Smooth muscle cell (in vitro differentiated cells): ENCODE results near the gene AUTS2. TPM values are rescaled to one million over a fixed set of nuclear protein-coding genes. Genes with fewer than 3 reads are reported as not detected.

Experiments used
- DNase-seq: peaks from one replicate; lab custom pipeline; 2025; ENCODE audit not compliant: unreplicated experiment; lab: John Stamatoyannopoulos, UW
- H2AFZ ChIP-seq: fragments of 200-600 bp; sonication (generic); 2 replicates; pipeline ENCODE4 v1.6.0; 2016; ENCODE audit warnings: antibody characterized with exemption, low read depth, mild to moderate bottlenecking
- H3F3A ChIP-seq: fragments of 200-600 bp; sonication (generic); 2 replicates; pipeline ENCODE4 v1.6.0; 2017; ENCODE audit warnings: antibody characterized with exemption, low read depth
- H3K27ac ChIP-seq: fragments of 200-600 bp; sonication (generic); 2 replicates; pipeline ENCODE4 v1.5.1; 2016; ENCODE audit warnings: low read depth, mild to moderate bottlenecking
- H3K27me3 ChIP-seq: fragments of 200-600 bp; sonication (generic); 2 replicates; pipeline ENCODE4 v1.6.1; 2016; ENCODE audit warnings: low read depth, mild to moderate bottlenecking
- H3K36me3 ChIP-seq: fragments of 200-600 bp; sonication (generic); 2 replicates; pipeline ENCODE4 v1.5.1; 2016; ENCODE audit warnings: low read depth
- H3K4me1 ChIP-seq: fragments of 200-600 bp; sonication (generic); 2 replicates; pipeline ENCODE4 v1.5.1; 2016; ENCODE audit warnings: low read depth
- H3K4me2 ChIP-seq: fragments of 200-600 bp; sonication (generic); 2 replicates; pipeline ENCODE4 v1.6.0; 2016; ENCODE audit warnings: mild to moderate bottlenecking
- H3K4me3 ChIP-seq: fragments of 200-600 bp; sonication (generic); 2 replicates; pipeline ENCODE4 v1.5.1; 2016; ENCODE audit warnings: mild to moderate bottlenecking
- H3K79me2 ChIP-seq: fragments of 200-600 bp; sonication (generic); 2 replicates; pipeline ENCODE4 v1.6.0; 2016; ENCODE audit warnings: low read depth, mild to moderate bottlenecking
- H3K9ac ChIP-seq: fragments of 200-600 bp; sonication (generic); 2 replicates; pipeline ENCODE4 v1.6.0; 2016; ENCODE audit warnings: low read depth
- H3K9me3 ChIP-seq: fragments of 200-600 bp; sonication (generic); replicated peaks from 2 replicates; pipeline ENCODE4 v1.5.1; 2016; ENCODE audit warnings: low read depth
- H4K20me1 ChIP-seq: fragments of 200-600 bp; sonication (generic); 2 replicates; pipeline ENCODE4 v1.6.0; 2016; ENCODE audit warnings: low read depth
- WGBS: methylation state at CpG from one replicate; pipeline ENCODE4 v1.1.7; 2016; ENCODE audit warnings: low lambda C conversion rate; 5-methylcytosine and 5-hydroxymethylcytosine counted together
- polyA plus RNA-seq: library from polyadenylated mRNA; unstranded; fragments of >200 nt; fragmentation: Nextera tagmentation; extraction: Ambion mirVana; gene quantifications from 2 replicates; pipeline ENCODE4 v1.2.1, GENCODE V29; 2016
- total RNA-seq: library from RNA; depleted of rRNA; stranded (reverse); fragments of >200 nt; gene quantifications from 2 replicates; pipeline ENCODE4 v1.2.3, GENCODE V29; 2014
- TF ChIP-seq, protein P1 (sequence below): fragments of 200-600 bp; sonication (generic); IDR thresholded peaks from 2 replicates; pipeline ENCODE4 v1.5.1; 2017; ENCODE audit warnings: borderline replicate concordance, mild to moderate bottlenecking, antibody characterized with exemption; ENCODE audit not compliant: insufficient read depth, poor library complexity, severe bottlenecking

Gene AUTS2
- total and polyA plus RNA-seq, 2 experiments from 2014 or later = 6.5 to 8.6 TPM

DNA sequence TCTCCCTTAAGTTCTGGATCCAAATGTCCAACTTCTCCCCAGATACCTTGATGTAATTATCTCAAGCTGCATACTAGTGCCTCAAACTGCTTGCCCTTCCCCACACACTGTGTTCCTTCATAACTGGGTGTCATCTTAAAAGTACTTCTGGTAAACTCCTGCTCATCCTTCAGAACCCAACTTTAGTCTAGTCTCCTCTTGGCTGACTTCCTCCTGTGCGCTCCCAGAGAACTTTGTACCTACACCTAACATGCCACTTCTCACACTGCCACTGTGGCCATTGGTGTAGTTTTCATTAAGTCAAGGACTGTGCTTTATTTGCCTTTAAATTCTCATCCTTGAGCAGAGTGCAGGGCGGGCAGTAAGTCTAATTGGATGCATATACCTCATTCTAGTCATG, 958.5 kb downstream of the AUTS2 start:
- Histone ChIP-seq H4K20me1 (no peaks in the 10 kb centered on the region), H3K4me2 (no peak overlapping the region), H3K27ac (no peak overlapping the region), H3K9me3 (no peaks in the 10 kb centered on the region), H3K4me3 (no peak overlapping the region), H3K36me3 (no peaks in the 10 kb centered on the region), H3K9ac (no peak overlapping the region), H2AFZ (no peak overlapping the region), H3K27me3 (peaks cover 18% of the 10 kb centered on the region), H3K4me1 (no peaks in the 10 kb centered on the region), H3F3A (no peaks in the 10 kb centered on the region), H3K79me2 (no peaks in the 10 kb centered on the region)
- DNase-seq = no peak
- TF ChIP-seq, protein P1, sequence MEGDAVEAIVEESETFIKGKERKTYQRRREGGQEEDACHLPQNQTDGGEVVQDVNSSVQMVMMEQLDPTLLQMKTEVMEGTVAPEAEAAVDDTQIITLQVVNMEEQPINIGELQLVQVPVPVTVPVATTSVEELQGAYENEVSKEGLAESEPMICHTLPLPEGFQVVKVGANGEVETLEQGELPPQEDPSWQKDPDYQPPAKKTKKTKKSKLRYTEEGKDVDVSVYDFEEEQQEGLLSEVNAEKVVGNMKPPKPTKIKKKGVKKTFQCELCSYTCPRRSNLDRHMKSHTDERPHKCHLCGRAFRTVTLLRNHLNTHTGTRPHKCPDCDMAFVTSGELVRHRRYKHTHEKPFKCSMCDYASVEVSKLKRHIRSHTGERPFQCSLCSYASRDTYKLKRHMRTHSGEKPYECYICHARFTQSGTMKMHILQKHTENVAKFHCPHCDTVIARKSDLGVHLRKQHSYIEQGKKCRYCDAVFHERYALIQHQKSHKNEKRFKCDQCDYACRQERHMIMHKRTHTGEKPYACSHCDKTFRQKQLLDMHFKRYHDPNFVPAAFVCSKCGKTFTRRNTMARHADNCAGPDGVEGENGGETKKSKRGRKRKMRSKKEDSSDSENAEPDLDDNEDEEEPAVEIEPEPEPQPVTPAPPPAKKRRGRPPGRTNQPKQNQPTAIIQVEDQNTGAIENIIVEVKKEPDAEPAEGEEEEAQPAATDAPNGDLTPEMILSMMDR = no peak
- 92% methylated on average over 2 of the region's 2 CpGs for WGBS

DNA sequence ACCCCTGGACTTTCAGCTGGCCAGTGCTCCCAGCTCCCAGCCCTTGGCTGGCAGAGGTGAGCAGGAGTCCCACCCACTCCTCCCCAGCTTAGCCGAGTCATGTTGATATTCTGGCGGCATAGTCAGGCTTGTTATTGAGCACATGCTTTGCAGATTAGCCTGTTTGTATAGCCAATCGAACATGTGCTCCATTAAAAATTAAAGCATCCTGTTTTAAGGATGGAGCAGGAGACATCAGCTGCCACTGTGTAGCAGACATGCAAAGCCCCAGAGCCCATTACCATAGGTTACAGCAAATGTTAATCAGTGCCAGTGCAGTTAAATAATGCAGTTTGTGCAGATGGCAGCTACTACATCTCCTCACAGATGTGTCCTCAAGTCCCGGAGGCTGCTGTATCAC, 959.1 kb downstream of the AUTS2 start:
- 90% methylated on average over 4 of the region's 4 CpGs for WGBS
- Histone ChIP-seq H3K4me1 (no peaks in the 10 kb centered on the region), H3K9me3 (no peaks in the 10 kb centered on the region), H3K27ac (no peak overlapping the region), H2AFZ (no peak overlapping the region), H3K9ac (no peak overlapping the region), H3K4me2 (no peak overlapping the region), H3K27me3 (peaks cover 24% of the 10 kb centered on the region), H3K36me3 (no peaks in the 10 kb centered on the region), H3K4me3 (no peak overlapping the region), H3F3A (no peaks in the 10 kb centered on the region), H4K20me1 (no peaks in the 10 kb centered on the region), H3K79me2 (no peaks in the 10 kb centered on the region)
- DNase-seq = no peak
- TF ChIP-seq, protein P1 = no peak

DNA sequence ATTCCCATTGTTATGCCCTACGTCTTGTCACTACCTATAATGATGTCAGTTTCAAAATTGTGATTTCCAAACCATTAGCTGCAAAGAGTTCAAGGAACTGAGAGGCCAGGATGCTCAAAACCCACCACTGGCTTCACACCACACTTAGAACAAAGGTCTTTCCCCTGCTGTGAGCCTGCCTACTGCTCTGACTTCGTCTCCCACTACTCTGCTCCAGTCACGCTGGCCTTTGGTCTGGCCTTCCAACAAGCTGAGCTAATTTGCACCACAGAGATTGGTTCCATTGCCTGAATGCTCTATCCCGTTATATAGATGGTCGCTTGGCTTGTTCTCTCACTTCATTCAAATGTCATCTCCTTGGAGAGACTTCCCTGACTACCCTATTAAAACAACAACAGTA, 961.5 kb downstream of the AUTS2 start:
- H3K4me1 ChIP-seq = no peaks in the 10 kb centered on the region
- H3K9me3 ChIP-seq = no peaks in the 10 kb centered on the region
- no peaks in the 10 kb centered on the region for H4K20me1 ChIP-seq
- H2AFZ ChIP-seq = no peak overlapping the region
- H3K27me3 ChIP-seq = peaks cover 38% of the 10 kb centered on the region
- no peak overlapping the region for H3K9ac ChIP-seq
- no peak overlapping the region for H3K4me3 ChIP-seq
- H3K36me3 ChIP-seq = no peaks in the 10 kb centered on the region
- H3K4me2 ChIP-seq = no peak overlapping the region
- H3F3A ChIP-seq = no peaks in the 10 kb centered on the region
- TF ChIP-seq, protein P1 = no peak
- H3K27ac ChIP-seq = no peak overlapping the region
- DNase-seq = no peak
- 92% methylated on average over 5 of the region's 5 CpGs for WGBS
- no peaks in the 10 kb centered on the region for H3K79me2 ChIP-seq

DNA sequence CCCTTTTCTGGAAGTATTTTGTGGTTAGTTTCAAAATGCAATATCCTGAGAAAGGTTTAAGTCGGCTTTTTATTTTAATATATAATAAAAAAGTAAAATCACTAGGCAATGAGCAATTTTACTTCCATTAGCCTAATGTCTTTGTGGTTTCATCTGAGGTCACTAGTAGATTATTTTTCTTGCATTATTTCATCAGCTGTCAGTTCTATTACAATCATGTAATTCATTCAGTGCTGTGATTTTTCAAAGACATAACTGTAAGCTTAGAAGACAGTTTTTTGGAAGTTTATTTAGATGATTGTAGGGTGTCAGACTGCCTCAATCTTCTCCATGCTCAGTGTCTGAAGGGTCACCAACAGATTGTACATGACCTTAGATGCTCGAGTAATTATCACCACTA, 965.7 kb downstream of the AUTS2 start:
- H2AFZ ChIP-seq = no peak overlapping the region
- WGBS = 88% methylated on average over 2 of the region's 2 CpGs
- TF ChIP-seq, protein P1 = no peak
- no peaks in the 10 kb centered on the region for H3K79me2 ChIP-seq
- no peak overlapping the region for H3K4me3 ChIP-seq
- H4K20me1 ChIP-seq = no peaks in the 10 kb centered on the region
- H3K4me1 ChIP-seq = no peaks in the 10 kb centered on the region
- H3K4me2 ChIP-seq = no peak overlapping the region
- H3K27me3 ChIP-seq = peaks cover 38% of the 10 kb centered on the region
- no peak overlapping the region for H3K9ac ChIP-seq
- H3K9me3 ChIP-seq = no peaks in the 10 kb centered on the region
- DNase-seq = no peak
- H3K36me3 ChIP-seq = no peaks in the 10 kb centered on the region
- H3F3A ChIP-seq = peaks cover 4% of the 10 kb centered on the region
- no peak overlapping the region for H3K27ac ChIP-seq
